Choroid plexus epithelial cell (primary cell): ENCODE data around the gene BFSP1.

Source experiments
- DNase-seq: peaks from one replicate; pipeline ENCODE4 v3.0.0-alpha.2; 2010; ENCODE audit warnings: low read depth
- H3K4me3 ChIP-seq: 2 replicates; pipeline ENCODE4 v1.5.1; 2011; ENCODE audit warnings: low read depth, mild to moderate bottlenecking, control low read depth, low read length, moderate library complexity
- TF ChIP-seq, protein P1 (sequence below): conservative IDR thresholded peaks from 2 replicates; pipeline ENCODE4 v1.5.1; 2011; ENCODE audit warnings: low read depth, mild to moderate bottlenecking, control low read depth, inconsistent platforms, low read length, moderate library complexity

The BFSP1 gene

DNA sequence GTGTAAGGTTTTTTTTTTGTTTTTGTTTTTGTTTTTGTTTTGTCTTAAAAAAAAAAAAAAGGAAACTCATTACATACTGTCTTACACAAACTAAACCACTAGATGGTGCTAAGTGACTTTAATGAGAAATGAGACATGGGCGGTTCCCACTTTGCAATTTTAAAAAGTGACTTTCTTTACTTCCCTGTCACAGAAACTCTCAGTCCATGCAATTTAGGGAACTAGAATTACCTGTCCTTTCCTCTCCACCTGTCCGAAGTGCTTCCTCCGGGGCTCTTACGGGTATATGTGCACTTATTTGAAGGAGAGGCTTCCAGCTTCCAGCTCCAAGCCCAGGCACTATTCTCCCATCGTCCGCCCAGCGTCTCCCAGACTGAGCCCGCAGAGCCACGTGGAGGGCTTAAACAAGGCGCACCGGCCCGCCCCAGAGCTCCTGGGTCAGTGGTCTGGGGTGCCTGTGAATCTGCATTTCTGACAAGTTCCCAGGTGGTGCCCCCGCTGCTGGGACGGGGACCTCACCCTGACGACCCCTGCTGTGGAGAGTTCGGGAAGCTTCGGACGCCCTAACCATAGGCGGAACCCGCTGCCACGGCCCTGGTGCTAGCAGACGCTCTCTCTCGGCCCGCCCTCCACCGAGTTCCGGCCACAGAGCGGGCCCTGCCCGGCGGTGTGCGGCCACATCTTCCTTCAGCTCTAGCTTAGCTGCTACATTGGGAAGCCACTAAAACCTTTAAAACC lies 26.1 kb downstream of the BFSP1 start:
- DNase-seq = peak; percentile 73
- peak overlapping the region; percentile 61 for H3K4me3 ChIP-seq
- TF ChIP-seq, protein P1, sequence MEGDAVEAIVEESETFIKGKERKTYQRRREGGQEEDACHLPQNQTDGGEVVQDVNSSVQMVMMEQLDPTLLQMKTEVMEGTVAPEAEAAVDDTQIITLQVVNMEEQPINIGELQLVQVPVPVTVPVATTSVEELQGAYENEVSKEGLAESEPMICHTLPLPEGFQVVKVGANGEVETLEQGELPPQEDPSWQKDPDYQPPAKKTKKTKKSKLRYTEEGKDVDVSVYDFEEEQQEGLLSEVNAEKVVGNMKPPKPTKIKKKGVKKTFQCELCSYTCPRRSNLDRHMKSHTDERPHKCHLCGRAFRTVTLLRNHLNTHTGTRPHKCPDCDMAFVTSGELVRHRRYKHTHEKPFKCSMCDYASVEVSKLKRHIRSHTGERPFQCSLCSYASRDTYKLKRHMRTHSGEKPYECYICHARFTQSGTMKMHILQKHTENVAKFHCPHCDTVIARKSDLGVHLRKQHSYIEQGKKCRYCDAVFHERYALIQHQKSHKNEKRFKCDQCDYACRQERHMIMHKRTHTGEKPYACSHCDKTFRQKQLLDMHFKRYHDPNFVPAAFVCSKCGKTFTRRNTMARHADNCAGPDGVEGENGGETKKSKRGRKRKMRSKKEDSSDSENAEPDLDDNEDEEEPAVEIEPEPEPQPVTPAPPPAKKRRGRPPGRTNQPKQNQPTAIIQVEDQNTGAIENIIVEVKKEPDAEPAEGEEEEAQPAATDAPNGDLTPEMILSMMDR = peak; percentile 59

DNA sequence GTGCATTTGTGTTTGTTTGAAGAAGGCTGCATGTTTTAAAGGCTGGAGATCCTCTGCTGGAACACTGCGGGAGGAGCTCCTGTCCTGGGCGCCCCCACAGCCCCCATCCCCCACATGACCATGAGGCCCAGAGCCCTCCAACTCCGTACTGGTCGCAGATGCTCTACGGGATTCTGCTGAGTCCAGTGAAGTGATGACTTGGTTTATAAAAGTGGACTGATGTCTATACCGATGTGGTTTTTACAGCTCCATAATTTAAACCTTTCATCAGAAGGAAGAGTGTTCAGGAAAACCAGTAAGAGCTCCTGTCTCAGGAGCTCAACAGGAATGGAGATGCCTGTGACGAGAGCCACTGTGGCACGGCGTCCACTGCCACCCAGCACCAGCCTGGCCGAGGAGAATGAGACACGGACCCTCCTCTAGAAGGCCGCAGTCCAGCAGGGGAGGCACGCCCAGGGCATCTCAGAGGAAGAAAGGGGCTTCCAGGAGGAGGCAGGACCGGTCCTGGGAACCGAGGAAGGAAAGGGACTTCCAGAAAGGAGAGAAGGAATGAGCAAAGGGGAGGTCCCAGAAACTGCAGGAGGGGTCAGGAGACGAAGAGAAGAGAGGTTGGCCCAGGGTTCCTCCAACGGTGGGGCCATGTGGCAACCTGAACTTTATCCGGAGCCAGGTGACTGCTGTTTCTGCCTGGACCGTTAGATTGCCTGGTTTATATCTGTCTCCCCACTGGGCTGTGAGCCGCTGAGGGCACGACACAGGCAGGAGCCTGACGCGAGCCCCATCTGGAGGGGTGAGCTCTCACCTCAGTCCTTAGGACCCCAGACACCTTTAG lies 26.9 kb downstream of the BFSP1 start:
- DNase-seq = no peak
- H3K4me3 ChIP-seq = peak overlapping the region; percentile 29
- TF ChIP-seq, protein P1 = no peak

DNA sequence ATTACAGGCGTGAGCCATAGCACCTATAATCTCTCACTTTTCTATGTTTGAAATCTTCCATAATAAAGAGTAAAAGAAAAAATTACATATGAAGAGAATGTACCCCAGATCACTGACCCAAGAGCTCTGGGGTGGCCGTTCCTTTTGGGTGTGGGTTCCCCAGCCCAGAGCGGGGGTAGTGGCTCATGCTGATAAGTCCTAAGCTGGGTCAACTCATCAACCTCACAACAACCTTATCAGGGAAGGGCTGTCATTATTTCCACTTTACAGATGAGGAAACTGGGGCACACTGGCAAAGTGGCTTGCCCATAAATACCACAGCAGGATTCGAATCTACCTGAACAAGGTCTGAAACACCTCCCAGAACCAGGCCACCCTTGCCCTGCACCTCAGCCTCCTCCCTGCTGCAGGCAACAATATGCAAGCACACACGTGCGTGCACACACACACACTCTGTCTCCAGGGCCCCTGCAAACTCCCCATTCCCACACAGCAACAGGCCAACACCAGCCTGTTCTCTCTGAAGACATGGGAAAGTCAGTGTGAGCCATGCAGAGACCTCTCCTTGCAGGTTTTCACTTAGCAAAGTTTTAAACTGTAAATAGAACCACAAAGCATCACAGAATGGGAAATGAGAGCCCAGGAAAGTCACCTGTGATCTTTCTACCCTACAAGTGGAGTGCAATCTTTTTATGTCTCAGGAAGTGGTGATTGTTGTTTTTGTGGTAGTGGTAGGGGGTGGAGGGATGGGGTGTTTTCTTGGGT lies 27.7 kb downstream of the BFSP1 start:
- DNase-seq = no peak
- TF ChIP-seq, protein P1 = no peak
- no peak overlapping the region for H3K4me3 ChIP-seq

DNA sequence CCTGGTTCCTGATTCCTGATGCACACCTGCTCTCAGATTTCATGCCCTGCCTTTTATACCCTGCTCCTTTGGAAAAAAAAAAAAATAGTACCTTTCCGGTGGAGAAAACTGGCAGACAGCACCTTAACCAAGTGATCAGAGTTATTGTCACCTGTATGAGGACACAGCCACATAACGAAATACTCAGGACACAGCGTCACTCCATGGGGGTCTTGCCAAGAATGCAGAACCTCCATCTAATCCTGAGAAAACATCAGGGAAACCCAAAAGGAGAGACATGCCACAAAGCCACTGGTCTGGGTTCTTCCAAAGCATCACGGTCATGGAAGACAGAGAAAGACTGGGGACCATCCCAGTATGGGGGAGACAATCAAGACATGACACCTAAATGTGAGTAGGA lies 29.1 kb downstream of the BFSP1 start:
- no peak overlapping the region for H3K4me3 ChIP-seq
- DNase-seq = no peak
- TF ChIP-seq, protein P1 = no peak

DNA sequence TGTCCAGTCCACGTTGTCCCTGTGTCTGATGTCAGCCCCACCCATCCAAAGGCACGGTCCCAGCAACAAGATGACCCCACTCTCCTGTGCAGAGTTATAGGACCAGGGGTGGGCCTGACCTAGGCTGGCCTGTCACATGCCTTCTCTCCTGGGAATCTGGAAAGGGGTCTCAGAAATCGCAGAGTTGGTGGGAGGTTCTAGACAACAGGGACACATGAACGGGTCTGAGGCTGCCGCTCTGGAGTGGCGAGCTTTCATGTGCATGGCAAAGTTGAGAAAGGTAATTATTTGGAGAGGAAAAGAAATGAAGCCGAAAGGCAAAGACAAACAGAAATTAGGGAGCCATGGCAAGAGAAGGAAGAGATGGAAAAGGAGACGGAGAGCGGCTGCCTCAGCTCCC lies 29.5 kb downstream of the BFSP1 start:
- TF ChIP-seq, protein P1 = no peak
- H3K4me3 ChIP-seq = no peak overlapping the region
- no peak for DNase-seq

DNA sequence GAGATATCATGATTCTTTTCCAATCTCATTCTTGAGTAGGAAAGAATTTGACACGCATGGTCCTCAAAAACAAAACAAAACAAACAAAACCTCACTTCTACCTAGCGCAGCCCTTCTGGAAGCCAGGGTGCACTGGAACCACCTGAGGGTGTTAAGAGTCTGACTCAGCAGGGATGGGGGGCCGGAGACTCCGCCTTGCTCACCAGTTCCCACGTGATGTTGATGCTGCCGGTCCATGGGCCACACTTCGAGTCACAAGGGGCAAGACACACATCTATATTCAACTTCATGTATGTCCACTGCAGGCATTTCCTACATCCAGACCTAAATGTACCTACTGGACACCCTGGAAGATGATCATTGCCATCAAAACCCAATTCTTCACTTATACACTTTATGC lies 30.4 kb downstream of the BFSP1 start:
- no peak for DNase-seq
- TF ChIP-seq, protein P1 = no peak
- H3K4me3 ChIP-seq = no peak overlapping the region
